Activated gamma-delta T cell treated with anti-CD3 and anti-CD28 coated beads, Interleukin-2, amount 50 U/mL, for 16 hours (primary cell): ENCODE results near the gene SLC36A3.

Experiments
- DNase-seq: peaks from one replicate; pipeline ENCODE4 v3.0.0-alpha.2; 2020; ENCODE audit warnings: low read depth

Gene SLC36A3

GRCh38 chr5:151298063-151298855 lies 5.3 kb downstream of the SLC36A3 start:
- DNase-seq = no peak

DNA sequence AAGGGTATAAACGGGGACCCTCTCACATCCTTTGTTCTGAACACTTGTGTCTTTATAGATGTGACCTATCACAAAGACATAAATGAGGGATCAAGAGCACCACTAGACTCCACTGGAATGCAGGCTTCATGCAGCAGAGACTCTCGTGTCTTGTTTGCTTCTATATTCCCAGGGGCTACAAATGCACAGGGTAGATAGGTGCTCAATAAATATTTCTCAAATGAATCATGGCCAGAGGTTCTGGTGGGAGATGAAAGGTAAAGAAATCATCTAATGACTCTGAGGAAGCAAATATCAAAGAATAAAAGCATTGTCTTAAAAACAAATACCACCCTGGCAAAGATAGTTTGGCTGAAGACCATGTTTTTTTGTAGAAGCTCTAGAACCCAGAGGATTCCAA lies 6.6 kb downstream of the SLC36A3 start:
- no peak for DNase-seq

DNA sequence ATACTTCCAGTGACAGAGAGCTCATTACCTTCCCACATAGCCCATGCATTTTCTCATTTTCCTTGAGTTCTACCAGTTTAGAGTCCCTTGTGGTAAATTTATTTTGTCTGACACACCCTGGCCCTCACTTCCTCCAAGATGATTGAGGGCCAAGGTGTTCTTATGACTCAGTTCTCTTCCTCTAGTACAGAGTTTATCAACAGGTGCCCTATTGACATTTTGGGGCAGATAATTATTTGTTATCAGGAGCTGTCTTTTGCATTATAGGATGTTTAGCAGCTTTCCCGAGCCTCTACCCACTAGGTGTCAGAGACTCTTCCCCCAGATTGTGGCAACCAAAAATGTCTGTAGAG lies 7.1 kb downstream of the SLC36A3 start:
- no peak for DNase-seq

GRCh38 chr5:151295791-151296477 lies 7.6 kb downstream of the SLC36A3 start:
- no peak for DNase-seq

DNA sequence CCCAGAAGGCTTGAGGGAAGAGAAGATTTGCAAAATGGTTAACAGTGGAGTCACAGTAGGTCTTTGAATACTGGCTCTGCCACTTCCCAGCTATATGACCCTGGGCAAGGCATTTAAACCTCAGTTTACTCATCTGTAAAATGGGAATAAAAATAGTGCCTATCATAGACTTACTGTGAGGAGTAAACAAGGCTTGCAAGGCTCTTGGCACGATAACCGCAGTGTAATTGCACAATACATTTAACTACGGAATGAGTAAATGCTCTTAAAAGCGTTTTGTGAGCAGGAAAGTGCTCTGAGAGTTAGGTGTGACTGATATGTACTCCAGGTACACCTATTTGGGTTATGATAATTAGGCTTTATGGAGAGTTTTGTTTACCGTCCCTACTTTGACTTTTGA lies 8.4 kb downstream of the SLC36A3 start:
- no peak for DNase-seq

DNA sequence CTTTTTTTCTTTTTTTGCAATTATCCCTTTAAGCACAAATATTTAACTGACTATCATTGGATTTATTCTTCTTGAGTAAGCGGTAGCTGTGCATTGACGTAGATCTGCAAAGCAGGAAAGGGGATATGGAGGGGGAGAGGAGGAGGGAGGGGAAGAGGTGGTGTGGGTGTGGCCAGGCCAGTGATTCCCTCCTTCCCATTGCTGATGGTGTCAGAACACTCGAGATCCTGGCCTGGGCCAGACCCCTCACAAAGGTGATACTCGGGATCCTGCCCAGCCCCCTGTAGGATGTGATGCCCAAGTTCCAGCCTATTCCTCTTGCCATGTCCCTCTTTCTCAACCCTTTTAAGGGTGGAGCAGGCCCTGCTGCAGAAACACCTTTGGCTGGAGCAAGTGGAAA lies 9.9 kb downstream of the SLC36A3 start:
- no peak for DNase-seq

DNA sequence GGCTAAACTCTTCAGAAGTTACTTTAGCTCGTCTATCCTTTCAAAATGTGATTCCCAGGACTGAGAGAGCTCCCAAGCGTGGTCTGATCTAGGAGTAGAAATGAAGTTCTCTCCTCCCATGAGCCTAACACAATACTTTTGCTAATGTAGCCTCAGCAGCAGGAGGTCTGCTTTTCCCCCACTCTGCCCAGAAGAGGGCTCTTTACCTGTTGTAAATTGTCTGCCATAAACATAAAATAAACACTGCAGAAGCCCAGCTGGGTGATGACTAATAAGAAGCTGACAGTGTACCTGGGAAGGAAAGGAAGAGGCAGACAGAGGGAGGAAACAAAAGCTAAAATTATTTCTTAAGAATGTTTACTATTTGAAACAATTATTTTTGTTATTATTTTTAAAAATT lies 15.4 kb downstream of the SLC36A3 start:
- no peak for DNase-seq

DNA sequence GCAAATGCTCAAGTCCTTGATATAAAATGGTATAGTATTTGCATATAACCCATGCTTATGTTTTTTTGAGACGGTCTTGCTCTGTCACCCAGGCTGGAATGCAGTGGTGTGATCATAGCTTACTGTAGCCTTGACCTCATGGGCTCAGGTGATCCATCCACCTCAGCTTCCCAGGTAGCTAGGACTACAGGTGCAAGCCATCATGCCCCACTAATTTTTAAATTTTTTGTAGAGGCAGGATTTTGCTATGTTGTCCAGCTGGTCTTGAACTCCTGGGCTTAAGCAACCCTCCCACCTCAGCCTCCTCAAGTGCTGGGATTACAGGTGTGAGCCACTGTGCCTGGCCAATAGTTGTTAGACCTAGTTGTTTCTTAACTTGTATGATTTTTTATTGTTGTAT lies 17.3 kb downstream of the SLC36A3 start:
- DNase-seq = no peak

- no peak for DNase-seq
Measured at GRCh38 chr5:151285683-151286082, 17.9 kb downstream of the SLC36A3 start.

DNA sequence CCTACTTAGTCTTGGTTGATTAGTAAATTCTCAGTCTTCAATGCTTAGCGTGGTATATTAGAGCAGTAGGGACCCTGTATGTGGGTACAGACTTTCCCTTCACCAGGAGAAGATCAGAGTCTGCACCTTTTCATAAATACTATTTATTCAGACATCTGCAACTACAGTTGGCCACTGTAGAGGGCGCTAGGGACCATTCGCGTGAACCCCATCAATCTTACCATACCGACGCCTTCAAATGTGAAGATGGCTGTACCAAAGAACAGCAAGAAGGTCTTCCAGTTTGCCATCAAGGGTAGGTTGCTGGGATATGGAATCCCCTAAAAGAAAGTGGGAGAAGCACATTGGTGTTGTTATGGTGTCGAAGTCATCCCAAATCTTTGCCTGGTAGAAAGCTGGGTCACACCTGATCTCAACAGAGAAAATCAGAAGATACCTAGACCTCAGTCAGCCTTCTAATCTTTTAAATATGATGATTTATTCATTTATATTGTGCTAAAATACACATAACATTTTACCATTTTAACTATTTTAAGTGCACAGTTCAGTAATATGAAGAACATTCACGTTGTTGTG lies 19.1 kb downstream of the SLC36A3 start:
- no peak for DNase-seq

- DNase-seq = no peak
Measured at GRCh38 chr5:151283120-151283825, 20.3 kb downstream of the SLC36A3 start.

DNA sequence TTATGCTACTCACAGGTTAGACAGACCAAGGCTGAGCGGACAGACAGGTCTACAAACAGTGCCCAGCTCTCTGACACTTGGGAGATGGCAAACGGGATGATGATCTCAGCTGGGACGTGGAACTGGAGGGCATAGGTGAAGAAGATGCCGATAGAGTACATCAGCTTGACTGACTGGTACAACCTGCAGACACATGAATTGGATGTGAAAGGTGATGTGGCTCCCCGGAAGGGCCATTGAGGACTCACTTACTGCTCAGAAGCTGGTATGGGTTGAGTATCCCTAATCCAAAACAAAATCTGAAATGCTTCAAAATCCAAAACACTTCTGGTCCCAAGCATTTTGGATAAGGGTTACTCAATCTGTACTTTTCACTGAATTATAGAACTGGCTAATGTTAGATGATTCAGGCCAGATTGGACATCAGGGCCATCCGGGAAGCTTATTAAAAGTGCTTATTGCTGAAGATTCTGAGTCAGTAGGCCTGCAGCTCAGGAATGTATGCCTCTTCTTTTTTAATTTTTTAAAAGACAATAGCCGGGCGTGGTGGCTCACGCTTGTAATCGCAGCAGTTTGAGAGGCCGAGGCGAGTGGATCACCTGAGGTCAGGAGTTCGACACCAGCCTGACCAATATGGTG lies 22.4 kb downstream of the SLC36A3 start:
- DNase-seq = no peak

GRCh38 chr5:151280443-151280842 lies 23.1 kb downstream of the SLC36A3 start:
- no peak for DNase-seq

GRCh38 chr5:151278845-151279244 lies 24.7 kb downstream of the SLC36A3 start:
- DNase-seq = no peak

- no peak for DNase-seq
Measured at GRCh38 chr5:151275803-151276202, 27.8 kb downstream of the SLC36A3 start.

- DNase-seq = no peak
Measured at GRCh38 chr5:151274666-151275065, 28.9 kb downstream of the SLC36A3 start.

GRCh38 chr5:151271336-151271735 lies 32.2 kb downstream of the SLC36A3 start:
- no peak for DNase-seq

GRCh38 chr5:151270599-151270998 lies 33.0 kb downstream of the SLC36A3 start:
- no peak for DNase-seq

DNA sequence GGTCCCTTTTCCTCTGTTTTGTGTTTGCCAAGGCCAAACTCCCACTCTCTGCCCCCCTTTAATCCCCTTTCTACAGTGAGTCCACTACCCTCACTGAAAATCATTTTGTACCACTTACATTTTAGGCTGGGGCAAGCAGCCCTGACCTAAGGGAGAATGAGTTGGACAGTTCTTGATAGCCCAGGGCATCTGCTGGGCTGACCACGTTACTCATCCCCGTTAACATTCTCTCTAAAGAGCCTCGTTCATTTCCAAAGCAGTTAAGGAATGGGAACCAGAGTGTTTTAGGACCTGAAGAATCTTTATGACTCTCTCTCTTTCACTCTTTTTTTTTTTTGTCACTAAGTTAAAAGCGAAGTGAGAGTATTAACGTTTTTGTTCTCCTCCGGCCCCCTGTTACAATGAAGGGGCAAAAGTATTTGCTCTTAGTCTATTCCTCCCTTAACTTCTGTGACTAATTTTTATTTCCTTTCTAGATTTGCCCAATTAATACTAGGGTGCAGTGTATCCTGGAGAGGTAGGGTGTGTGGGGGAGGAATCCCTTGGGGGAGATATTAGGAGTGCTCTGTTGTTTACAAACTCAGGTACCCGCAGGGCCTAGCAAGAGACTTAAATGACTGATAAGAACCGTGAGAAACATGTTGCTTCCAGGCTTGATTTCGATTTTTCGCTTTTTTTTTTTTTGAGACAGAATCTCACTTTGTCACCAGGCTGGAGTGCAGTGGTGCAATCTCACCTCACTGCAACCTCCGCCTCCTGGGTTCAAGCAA lies 35.9 kb downstream of the SLC36A3 start:
- no peak for DNase-seq

DNA sequence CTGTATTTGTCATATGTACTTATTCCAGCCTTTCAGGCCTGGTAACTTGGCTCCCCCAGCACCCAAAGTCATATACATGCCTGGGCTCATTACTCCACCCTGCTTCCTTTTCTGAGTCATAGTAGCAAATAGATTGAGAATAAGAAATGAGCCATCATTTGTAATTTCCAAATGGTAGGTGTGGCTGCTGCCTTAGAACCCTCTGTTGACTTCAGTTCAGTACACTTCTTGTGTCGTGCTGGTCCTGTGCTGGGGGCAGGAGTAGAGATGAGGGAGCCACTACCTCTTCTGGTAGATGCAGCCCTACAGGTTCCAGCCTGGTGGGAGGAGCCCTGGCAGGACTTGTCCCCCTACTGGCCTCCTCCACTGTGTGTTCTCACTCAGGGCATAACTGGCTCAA lies 39.5 kb downstream of the SLC36A3 start:
- DNase-seq = no peak

- no peak for DNase-seq
Measured at GRCh38 chr5:151262532-151262931, 41.0 kb downstream of the SLC36A3 start.

- DNase-seq = no peak
Measured at GRCh38 chr5:151259931-151260330, 43.6 kb downstream of the SLC36A3 start.
